EH (cell line): ENCODE measurements around the gene CDC20B.
"Not testable (repeated sequence)": the region's sequence is repeated elsewhere in the genome, so short reads cannot be mapped to it uniquely, and the experiment has no call there.

Source experiments
- DNase-seq: peaks from one replicate; pipeline ENCODE4 v3.0.0-alpha.2; 2015; ENCODE audit warnings: low read depth

Gene CDC20B

DNA sequence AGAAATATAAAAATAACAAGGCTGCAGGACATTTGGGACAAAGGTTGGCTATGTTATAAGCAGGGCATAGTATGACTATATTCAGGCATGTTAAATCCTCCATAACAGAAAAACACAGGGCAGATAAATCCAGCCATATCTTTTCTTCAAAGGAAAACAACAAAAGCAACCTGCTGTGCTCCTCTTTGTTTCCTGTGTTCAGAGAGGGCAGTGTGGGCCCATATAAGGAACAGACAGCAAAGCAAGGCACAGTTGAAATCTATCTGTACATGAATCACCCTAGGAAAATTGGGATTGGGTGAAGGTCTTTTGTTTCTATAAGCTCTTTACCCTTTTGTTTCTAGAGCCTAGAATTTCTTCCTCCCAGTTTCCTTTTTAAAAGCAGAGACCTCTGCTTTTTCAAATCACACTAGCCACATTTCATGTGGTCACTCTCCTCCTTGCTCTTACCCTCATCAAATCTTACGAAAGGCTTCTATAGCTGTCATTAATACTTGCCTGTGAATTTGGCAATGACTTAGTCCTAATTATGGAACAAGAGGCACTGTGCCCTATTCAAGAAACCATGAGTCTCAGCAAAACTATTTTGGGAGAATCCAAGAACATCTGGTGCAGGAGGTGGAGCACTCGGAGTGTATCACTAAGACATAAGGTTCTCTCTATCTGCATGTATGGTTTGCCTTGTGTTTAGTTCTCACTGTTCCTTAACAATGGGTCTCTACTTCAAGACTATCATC, 68.8 kb downstream of the CDC20B start:
- peak; percentile 12 for DNase-seq

DNA sequence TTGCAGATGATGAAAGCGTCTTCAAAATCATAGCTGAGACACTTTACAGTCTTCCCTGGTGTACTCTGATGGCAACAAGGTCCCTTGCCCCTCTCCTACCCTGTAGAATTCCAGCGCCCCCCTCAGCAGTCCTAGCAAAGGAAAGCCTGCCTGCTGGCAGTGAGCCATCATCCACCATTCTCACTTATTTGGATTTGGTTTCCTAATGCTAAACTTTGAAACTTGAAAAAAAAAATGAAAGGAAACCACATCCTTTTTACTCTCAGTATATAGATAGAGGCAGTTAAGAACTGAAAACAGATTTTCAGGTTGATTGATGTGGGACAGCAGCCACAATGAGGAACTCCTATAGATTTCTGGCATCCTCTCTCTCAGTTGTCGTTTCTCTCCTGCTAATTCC, 70.6 kb downstream of the CDC20B start, which contains the start of gene GZMA:
GZMA (plus strand) TSS at position 299 of the 400 bp plus-strand sequence; CDS start at position 336, 37 bp downstream.
- DNase-seq, result peak; percentile 4

DNA sequence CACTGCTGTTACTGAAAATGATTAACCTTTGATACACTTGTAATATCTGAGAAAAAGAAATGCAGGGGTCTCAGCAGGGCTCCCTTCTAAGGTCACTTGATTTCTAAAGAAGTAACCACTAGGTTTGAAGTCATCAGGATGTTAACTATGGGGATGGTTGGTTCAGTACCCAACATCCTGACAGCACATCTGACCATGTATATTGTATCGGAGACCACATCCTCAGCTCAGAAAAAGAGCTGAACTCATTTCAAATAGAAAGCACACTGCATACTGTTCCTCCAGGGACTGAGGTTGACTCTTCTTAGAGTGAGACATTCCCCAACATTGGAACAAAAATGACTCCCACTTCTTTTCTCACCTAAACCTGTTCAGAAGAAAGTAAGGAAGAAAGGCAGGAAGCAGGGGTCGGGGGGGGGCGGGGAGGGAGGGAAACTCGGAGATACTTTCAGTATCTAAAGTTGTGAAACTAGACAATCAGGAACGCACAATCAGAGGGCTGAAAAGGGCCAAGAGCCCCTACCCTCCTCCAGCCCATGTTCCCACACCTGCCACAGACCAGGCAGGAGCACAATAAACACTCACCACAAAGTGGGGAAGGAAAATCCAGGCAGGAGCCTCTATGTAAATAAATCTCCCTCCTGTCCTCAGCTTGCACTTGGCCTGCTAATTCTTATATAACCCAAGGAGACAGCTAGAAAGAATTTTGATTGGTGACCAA, 71.3 kb downstream of the CDC20B start:
- no peak for DNase-seq

DNA sequence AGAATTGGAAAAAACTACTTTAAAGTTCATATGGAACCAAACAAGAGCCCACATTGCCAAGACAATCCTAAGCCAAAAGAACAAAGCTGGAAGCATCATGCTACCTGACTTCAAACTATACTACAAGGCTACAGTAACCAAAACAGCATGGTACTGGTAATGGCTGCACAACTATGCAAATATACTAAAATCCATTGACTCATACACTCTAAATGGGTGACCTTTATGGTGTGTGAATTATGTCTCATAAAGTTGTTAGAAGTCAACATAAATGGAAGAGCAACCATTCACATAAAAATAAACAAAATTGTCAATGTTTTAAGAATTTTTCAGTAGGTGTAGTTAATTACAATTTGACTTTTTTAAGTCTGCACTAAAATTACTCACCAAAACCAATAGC, 71.8 kb downstream of the CDC20B start:
- not testable (repeated sequence) for DNase-seq

DNA sequence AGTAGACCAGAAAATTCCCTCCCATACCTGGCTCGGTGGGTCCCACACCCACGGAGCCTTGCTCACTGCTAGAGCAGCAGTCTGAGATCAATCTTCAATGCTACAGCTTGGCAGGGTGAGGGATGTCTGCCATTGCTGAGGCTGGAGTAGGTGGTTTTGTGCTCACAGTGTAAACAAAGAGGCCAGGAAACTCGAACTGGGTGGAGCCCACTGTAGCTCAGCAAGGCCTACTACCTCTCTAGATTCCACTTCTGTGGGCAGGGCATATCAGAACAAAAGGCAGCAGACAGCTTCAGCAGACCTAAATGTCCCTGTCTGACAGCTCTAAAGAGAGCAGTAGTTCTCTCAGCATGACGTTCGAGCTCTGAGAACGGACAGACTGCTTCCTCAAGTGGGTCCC, 76.1 kb downstream of the CDC20B start:
- DNase-seq, result no peak

DNA sequence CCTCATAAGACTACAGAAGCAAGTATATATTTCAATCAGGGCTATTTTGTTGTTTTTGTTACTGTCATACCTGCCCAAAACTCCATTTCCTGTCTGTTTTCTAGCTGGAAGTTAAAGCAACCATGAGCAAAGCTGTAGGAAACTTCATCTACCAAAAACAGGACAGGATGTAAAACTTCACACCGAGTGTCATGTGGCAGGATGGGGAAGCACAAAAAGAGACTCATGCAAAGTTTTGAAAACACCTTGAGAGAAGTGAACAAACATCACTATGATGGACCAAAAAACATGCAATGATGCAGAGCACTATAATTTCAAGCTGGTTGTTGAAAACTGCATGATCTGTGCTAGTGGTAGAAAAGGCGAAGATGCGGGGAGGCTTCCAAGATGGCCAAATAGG, 76.8 kb downstream of the CDC20B start:
- no peak for DNase-seq

DNA sequence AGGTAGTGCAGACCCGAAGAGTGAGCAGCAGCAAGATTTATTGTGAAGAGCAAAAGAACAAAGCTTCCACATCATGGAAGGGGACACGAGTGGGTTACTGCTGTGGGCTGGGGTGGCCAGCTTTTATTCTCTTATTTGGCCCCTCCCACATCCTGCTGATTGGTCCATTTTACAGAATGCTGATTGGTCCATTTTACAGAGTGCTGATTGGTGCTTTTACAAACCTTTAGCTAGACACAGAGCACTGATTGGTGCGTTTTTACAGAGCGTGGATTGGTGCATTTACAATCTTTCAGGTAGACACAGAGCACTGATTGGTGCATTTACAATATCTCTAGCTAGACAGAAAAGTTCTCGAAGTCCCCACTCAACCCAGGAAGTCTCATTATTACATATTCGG, 82.0 kb downstream of the CDC20B start:
- not testable (repeated sequence) for DNase-seq

DNA sequence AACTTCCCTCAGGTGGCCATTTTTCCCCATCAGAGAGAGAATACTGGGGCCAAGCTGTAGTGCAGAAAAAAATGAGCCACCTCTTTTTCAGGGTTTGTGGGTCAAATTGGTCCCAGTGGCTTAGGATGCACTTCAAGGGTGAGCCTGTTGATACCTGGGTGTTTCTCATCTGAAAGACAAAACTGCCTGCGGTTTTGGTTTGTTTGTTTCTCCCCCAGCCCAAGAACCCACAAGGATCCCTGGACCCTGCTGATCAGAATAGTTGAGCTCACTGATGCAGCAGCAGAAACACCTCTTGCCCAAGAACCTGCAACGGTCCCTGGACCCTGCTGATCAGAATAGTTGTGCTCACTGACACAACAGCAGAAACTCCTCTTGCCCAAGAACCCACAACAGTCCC, 83.7 kb downstream of the CDC20B start:
- DNase-seq, result not testable (repeated sequence)

DNA sequence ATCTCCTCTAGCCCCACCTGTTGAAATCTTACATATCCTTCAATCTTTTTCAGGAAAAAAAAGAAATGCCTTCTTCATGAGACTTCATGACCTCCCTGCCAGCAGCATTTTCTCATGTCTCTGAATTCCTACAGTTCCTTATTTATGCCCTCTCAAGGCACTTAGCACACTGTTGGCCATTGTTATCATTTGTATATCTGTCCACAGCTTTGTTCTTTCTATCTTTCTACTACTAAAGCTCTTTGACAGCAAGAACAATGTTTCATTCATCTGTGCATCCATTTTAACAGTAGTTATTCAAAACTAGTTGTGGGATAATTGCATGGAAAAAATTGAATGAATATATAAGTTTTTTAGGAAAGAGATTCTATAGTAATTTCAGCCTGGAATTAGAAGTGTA, 91.4 kb downstream of the CDC20B start:
- no peak for DNase-seq

DNA sequence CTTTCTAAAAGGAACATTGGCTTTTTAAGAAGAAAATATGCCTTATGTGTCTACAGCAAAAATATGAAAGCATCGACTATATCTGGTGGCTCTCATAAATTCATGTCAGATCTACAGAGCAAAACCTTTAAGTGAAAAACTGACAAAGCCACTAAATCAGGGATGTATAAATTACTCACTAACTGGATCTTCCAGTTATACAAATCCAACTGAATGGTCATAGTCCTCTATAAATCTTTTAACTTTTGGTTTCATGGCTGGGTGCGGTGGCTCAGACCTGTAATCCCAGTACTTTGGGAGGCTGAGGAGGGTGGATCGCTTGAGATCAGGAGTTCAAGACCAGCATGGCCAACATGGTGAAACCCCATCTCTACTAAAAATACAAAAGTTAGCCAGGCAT, 99.8 kb downstream of the CDC20B start:
- no peak for DNase-seq

DNA sequence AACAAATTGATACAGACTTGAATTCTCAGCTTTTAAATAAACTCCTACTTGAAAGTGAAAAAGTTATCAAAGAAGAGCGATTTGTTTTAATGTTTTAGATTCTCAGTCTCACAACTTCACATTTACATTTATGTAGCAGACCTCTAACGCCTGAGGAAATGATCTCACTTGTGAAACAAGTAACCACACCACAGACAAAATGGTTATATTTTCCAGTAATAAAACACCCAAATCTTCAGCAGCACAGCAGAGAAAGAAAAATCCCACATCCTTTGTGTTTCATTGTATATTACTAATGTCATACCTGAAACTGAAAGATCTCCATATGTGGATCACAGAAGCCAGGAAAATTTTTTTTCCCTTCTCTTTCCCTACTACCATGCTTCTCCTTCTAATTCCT, 100.3 kb downstream of the CDC20B start:
- DNase-seq, result no peak

DNA sequence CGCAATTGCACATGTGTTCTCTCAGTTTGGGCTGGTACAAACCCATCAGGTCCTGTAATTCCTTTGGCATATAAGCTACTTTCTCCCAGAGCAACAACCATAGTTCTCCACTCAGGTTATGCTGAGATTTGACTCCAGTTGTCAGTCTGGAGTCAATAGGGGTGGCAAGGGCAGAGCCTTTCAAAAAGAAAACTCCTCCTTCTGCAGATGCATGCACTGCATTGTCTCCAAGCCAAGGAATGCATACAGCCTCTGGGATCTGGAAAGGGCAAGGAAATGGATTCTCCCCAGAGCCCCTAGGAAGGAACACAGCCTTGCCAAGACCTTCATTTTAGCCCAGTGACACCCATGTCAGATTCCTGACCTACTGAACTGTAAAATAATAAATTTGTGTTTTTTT, 101.6 kb downstream of the CDC20B start:
- DNase-seq, result no peak

DNA sequence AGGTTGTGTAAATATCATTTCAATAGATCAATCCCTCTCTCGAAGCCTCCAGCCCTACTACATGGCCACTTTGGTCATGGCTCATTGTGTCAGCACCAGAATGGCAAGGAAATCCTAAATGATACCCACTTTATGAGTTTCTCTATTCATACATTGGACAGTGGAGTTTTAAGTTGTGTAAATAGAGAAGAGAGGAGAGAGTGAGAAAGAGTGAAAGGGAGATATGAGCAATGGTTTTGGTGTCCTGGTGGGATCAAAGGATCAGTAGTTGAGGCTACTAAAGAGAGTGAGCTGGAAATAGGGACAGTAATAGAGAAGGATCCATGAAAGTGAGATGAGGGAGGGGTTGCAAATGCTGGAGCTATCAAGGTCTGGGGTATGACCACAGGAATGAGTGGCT, 102.0 kb downstream of the CDC20B start:
- DNase-seq, result no peak

DNA sequence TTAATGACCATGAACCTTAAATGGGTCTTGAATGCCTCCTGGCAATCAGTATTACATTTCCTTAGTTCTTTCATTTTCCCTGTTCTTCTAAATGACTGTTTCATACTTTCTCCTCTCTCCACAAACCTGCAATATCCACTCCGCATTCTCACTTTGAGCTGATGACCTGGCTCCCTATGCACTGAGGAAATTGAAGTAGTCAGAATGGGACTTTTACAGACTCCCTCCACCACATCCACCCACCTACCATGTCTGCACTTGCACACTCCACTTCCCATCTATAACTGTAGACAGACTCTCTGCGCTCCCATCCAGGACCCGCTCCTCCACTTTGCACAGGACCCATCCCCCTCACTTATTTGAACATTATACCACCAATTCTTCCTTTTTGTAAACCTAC, 106.7 kb downstream of the CDC20B start:
- DNase-seq, result no peak

DNA sequence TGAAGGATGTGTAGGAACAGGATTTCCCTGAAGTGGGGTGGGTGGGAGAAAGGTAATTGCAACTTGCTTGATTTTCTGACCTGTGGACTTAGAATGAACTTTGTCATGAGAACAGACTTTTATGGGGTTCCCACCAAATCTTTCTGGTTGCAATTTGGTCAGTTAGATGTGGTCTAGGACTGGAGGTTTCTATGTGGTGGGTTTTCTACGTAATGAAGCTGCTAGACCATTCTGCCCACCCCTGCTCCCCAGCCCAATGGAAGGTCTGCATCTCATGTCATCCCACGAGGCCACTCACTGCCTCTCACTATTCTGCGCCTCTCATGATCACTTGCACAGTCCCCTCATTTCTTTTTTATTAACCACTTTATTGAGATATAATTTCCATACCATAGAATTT, 108.5 kb downstream of the CDC20B start:
- DNase-seq, result no peak

DNA sequence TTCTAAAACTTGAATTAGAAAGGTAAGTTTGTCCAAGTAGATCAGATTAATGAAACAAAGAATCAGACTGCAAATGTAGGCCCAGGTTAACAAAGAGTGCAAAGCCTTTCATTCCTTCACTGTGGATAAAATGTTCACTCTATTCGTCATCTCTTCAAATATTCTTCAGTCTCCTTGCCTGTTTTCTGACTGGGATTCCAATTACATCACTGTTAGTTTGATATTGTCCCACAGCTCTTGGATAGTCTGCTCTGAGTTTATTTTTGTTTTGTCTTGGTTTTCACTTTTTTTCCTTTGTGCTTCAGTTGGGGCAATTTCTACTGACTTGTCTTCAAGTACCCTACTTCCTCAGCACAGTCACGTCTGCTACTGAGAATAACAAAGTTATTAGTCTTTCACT, 109.1 kb downstream of the CDC20B start:
- DNase-seq, result peak; percentile 80

DNA sequence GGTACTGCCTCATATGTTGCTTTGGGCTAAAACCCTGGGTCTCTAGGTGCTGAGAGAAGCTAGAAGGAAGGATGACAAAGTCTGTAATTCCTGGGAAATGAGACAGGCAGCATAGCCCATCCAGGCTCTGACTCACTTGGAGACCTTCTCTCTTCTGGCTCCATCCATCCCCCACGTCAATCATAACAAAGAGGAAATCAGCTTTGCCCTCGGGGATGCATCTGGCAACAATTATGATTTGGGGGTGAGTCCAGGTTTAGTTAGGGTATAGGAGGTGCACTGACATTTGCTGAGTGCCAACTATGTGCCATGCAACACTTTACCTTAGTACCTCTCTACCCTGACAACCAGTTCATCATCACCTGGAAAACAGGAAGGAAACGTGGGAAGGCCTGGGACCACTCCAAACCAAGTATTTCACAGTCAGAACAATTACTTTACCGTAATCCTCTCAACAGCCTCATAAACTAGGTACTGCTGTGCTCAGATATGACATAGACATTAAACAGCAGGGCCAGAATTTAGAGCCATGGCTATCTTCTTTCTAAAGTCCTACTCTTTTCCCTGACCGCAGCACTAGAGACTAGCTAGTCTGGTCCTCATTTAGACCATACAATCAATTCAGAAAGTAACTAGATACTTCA, 109.6 kb downstream of the CDC20B start:
- peak; percentile 85 for DNase-seq
